Kasumi-1 (cell line): Measurements from ENCODE around the gene OXCT1.
"Not testable (repeated sequence)": the region's sequence is repeated elsewhere in the genome, so short reads cannot be mapped to it uniquely, and the experiment has no call there.

ENCODE experiments used
- DNase-seq, 2 experiments: peaks; one replicate each; lab custom pipeline; 2025; lab: John Stamatoyannopoulos, UW

OXCT1 gene

DNA sequence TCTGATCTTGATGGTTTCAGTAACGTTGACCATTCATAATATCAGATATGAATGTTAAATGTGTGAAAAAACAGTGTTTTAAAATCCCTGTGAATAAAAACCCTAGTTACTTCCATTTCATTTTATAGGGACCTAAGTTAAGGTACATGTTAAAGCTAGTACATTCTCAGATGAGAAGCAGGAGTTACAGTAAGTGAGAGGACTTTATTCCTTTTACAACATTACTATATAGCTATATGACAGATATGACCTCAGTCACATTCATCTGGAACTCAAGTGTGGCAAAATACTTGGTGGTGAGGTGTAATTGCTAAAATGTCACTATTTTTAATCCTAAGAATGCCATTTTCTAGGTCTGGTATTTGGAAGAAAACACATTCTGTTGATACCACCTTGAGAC lies 96.4 kb downstream of the OXCT1 start:
- DNase-seq = no peak

DNA sequence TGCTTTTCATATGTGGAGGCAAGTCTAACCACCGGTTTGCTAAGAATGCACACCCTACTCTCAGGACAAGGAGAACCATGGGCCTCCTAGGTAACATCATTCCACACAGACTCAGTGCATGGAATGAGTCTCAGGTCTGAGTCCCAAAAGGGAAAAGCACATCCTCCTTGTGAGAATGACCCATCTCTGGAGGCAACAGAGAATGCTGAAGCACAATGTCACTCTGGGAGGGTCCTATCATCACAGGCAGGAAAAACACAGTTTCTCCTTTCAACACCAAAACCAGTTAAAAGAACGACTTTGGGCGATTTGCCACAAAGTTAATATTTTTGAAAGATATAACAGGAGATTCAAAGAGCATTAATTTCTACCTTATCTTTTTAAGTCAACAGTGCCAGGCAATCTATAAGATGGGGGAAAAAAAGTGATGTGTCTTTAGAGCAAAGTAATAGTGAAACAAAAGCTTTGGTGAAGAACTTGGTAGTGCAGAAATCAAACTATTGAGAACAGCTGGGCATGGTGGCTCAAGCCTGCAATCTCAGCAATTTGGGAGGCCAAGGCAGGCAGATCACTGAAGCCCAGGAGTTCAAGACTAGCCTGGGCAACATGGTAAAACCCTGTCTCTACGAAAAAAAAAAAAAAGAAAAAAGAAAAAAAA lies 97.3 kb downstream of the OXCT1 start:
- no peak for DNase-seq

DNA sequence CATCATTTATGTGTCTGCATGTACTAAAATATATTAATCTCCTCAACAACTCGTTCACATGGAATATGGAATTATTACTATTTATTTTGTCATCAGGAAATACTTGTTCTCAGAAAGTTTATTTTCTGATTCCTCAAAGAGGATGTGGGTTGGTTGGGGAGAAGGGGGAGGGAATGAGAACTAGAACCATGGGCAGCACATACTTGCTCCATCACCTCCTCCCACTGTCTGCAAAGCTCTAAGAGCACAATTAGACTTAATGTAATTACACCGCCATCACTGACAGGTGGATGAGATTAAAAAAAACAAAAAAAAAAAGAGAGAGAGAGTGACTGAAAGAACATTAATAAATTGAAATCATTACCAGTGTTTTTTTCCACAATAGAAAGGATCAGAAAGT lies 98.2 kb downstream of the OXCT1 start:
- DNase-seq = no peak

DNA sequence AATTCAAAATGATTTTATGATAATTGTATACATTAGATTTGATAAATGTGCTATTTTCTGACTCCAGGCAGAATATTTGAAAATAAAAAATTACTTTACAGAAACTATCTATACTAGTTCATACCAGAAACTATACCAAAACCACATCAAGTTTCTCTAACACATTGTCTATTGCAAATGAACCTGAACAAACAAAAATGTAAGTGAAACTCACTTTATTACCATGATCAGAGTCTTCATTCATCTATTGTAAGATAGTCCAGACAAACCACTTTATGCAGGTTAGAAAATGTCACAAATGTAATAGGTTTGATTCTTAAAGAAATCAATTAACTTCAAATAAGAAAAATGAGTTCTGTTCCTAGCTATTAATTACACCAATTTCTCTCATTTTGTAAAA lies 99.4 kb downstream of the OXCT1 start:
- no peak for DNase-seq

DNA sequence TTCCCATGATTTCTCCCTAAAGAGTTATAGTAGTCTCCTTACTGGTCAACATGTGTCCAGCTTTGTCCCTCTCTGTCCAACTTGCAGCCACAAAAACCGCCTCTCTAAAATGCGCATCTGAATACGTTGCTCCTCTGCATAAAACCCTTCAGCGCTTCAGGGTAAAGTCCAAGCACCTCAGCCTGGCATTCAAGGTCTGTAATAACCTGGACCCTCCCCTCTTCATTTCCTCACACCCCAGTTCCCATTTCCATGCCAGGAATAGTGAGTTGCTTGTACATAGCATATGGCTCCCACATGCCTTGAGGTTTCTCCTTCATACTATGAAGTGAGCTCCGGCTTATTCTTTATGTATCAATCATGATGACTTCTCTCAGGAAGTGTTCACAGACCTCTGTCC lies 101.5 kb downstream of the OXCT1 start:
- no peak for DNase-seq

DNA sequence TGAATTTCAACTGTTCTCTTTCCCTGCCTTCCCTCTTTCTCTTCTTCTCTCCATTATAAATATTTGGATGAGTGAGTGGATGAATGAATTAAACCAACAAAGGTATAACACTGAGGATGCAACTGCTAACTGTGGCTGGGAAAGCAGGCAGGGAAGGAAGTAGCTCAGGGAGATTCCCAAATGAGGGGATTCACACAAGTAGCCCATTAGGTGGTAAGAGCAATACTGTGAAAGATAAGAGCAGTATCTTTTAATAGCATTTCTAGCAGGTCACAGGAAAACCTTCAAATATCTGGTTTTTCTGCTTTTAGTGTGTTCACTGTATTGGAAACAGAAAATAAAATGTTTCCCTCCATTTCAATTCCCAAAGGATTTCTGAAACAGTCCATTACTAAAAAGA lies 105.6 kb downstream of the OXCT1 start:
- DNase-seq = no peak

DNA sequence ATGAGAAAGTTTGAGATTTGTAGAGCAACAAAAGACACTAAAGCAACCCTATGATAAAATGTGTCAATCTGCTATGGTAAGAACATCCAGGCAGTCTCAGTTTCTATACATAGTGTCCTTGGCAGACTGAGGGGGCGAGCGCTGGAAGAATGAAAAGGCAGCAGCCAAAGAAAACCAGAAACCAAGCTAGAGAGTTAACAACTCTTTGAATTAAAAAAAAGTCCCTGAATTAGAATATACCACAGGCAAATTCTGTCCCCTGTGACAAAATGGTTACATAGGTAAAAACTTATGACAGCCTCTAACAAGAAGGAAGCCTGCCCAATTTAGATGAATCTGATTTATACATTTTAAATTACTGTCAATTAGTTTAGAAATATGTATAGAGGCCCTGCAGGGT lies 106.7 kb downstream of the OXCT1 start:
- DNase-seq = no peak

DNA sequence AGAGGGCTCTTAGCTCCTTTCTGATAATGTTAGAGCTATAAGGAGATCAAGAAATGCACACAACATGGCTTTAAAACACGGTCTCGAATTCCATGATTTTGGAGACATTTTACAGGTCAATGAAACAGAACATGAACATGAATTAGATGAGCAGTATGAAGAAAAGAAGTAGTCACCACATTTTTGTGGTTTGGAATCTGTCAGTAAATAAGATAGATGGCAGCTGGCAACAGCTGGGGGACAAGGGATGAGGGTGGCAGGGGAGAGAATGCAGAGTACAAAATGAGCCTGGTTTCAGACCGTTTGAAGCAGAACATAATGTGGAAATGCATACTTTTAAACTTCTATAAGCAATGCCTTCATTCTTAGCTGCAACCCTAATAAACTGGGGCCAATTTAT lies 107.1 kb downstream of the OXCT1 start:
- DNase-seq = no peak

DNA sequence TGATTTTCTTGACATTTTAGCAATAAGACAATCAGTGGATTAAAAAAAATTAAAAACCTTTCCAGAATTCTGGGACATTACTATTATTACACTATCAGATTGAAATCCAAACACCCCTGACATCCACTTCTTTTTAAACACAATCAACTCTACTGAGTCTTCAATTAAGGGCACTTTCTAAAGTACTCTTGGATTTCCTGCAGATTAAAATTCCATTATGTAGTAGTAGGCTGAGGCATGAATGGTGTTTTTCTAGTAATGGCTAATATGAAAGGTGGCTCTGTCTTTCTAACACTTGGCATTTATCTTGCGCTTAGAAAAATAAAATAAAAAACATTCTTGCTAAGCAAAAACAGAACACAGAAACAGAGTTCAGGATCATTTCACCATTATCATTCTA lies 107.8 kb downstream of the OXCT1 start:
- no peak for DNase-seq

DNA sequence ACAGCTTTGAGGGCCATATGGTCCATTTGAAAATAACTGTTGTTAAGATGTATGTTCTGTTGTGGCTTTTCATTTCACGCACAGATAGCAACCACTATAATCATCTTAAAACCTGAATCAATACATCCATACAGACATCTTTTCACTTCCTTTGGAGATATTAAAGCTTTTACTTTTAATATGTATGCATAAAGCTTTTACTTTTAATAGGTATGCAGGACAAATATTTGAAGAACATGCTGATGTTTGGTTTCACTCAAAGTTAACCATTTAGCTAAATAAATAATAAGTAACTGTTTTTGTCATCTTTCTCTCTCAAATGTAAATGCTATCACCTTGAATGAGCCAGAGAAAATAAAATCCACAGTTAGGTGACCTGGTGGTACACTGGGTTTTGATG lies 108.6 kb downstream of the OXCT1 start:
- no peak for DNase-seq

DNA sequence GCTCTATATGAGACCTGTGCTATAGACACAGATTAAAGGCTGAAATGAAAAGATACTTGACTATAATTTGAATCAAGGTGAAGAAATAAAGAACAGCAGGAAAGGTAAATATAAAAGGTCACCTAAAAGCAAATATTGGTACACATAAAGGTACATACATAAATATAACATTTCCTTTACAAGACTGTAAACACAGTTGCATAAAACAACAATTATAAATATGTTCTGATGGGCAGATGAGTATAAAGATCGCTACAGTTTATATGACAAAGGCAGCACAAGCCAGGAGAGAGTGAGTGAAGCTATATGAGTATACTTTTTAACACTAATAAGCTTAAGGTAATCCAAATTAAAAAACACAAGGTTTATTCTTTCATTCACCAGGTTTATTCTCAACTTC lies 114.5 kb downstream of the OXCT1 start:
- no peak for DNase-seq

DNA sequence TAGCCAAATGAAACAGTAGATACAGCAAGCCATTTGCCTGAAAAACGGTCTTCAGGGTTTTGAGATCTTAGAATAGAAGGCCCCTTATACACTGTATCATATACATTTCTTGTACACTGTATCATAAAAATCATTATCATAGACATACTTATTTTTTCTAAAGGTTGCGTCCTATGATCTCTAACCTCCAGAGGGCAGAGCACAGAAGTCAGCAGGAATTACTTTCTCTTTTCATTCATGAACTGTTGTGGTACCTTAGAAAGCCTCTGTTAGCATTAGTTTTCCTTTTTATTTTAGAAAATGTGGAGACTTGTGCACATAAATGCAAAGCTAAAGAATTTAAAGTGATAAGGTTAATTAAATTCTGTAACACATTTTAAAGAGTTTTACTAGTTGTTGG lies 115.4 kb downstream of the OXCT1 start:
- DNase-seq = peak; percentile 61 to 70

DNA sequence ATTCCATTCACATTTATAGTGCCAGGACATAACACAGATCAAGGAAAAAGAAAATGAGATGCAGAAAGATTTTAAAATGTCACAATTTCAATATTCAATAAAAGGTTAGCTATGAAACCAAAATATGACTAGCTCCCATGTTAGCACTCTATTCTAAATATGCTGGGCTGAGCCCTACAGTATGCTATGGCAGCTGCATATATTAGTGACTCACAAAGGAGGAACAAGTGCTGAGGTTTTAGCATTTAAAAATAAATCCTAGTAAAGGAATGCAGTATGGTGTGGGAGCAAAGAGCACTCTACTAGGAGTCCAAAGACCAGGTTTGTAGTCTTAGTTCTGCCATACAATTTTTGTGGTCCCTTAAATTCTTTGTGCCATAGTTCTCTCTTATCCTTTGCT lies 118.4 kb downstream of the OXCT1 start:
- no peak for DNase-seq

DNA sequence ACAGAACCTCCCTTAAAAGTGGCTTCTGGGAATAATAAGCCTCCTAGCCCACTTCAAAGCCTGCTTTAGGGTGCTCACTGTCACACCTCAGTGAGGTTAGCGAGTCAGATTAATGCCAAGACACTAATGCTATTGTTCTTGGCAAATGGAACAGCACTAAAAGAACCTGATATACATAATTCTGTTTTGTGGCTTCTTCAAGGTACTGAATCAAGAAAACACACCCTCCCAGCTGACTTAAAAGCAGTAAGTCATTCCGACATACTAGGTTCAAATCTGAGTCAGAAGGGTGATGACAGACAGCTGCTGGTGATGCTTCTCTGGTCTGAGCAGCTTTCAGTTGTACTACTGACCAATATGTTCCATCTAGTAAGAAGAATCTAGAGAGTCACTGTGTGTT lies 121.6 kb downstream of the OXCT1 start:
- DNase-seq = no peak

DNA sequence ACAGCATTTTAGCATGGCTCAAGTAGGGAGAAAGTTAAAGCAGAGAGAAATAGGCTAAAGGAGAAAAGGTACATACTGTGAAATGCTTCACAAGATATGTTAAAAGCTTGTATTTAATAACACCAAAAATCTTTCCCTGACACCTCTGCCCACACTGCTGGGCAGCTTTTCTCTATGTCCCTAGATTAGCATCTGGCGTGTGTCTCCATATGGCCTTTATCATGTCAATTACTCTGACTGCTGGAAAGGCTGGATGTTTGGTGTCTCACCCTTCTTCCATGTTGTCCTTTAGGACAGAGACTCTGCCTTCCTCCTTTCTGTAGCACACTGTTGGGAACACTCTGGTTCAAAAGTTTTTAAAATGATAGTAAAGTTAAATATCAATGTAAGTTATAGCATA lies 122.5 kb downstream of the OXCT1 start:
- no peak for DNase-seq

DNA sequence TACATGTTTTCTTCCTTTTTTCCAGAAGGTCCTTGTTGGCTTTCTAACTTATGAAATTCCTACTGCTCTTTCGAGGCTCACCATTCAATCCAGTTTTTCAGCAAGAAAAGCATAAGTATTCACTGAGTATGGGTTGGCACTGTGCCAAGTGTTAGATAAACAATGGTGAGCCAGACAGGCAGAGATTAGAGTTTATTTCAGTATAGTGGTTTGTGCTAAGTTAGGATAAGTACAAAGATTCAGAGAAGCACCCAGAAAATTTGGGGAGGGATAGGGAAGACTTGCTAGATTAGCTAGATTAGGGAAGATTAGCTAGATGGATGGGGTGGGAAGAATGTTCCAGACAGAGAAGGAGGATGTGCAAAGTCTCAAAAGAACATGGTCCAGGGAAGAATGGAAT lies 122.9 kb downstream of the OXCT1 start:
- DNase-seq = no peak

DNA sequence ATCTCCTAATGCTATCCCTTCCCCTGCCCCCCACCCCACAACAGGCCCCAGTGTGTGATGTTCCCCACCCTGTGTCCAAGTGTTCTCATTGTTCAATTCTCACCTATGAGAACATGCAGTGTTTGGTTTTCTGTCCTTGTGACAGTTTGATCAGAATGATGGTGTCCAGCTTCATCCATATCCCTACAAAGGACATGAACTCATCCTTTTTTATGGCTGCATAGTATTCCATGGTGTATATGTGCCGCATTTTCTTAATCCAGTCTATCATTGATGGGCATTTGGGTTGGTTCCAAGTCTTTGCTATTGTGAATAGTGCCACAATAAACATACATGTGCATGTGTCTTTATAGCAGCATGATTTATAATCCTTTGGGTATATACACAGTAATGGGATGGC lies 127.6 kb downstream of the OXCT1 start:
- not testable (repeated sequence) for DNase-seq

DNA sequence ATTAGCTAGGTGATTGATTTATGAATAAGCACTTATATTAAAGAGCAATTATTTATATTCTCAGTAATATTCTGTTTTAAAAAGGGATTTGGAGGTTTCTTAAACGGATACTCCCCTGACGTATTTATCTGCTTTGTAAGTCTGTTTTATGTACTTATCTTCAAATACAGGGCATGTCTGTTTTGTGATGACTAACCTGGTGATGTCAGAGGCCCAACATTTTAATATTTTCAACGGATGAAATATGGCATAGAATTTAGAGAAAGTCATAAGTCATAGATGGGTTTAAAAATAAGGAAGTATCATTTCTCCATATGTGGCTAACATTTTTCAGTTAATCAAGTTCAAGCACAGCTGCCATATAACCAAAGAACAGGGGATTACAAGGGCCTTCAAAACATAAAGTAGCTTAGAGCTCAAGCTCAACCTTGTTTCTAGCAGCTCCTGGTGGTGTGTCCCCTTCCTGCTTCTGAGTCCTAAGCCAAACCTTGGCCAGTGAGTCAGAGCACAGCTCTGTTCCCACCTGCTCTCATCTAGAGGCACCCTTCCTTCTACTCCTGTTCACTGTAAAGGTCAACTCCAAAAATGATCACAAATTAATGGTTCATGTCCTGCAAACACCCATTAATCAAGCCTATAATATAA lies 131.4 kb downstream of the OXCT1 start:
- DNase-seq = no peak

DNA sequence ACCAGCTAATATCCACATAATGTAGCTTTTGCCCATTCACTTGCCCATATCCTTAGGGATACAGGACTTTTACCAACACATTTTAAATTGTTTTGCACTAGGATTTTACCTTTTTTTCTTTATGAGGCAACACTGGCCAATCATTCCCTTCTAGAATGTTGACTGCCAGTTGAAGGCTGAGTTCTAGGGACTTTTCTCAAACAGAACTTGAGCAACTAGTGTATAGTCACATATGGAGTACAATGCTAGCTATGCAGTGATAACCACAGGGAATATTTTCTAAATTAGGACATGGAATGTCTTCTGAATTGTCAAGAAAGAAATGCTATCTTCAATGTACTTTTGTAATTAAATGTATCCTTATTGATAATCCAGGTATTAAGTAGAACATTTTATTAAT lies 133.6 kb downstream of the OXCT1 start:
- no peak for DNase-seq

DNA sequence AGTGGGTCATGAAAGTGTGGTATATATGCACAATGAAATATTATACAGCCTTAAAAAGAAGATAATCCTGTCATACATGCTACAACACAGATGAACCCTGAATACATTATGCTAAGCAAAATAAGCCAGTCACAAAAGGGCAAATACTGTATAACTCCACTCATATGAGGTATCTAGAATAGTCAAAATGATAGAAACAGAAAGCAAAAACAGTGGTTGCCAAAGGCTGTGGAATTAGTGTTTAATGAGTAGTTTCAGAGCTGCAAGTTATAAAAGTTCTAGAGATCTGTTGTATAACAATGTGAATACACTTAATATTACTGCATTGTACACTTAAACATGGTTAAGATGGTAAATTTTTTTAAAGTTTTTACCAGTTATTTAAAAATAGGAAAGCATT lies 135.0 kb downstream of the OXCT1 start:
- no peak for DNase-seq

DNA sequence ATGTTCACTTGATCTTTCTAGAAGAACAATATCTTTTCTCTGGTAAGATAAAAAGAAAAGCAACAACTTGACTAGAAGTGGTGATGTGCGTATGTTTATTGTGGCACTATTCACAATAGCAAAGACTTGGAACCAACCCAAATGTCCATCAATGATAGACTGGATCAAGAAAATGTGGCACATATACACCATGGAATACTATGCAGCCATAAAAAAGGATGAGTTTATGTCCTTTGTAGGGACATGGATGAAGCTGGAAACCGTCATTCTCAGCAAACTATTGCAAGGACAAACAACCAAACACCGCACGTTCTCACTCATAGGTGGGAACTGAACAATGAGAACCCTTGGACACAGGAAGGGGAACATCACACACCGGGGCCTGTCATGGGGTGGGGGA lies 140.8 kb downstream of the OXCT1 start:
- DNase-seq = not testable (repeated sequence)

DNA sequence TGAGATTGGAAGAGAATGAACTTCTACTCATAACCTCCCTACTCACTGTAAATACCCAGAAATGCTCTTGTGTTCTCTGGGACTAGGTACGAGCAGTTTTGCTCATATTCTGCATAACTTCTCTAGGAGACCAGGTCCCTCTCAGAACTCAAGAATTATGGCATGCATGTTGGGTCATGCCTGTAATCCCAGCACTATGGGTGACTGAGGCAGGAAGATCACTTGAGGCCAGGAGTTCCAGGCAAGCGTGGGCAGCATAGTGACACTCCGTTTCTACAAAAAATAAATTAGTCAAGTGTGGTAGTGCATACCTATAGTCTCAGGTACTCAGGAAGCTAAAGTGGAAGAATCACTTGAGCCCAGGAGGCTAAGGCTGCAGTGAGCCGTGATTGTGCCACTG lies 141.9 kb downstream of the OXCT1 start:
- DNase-seq = no peak

DNA sequence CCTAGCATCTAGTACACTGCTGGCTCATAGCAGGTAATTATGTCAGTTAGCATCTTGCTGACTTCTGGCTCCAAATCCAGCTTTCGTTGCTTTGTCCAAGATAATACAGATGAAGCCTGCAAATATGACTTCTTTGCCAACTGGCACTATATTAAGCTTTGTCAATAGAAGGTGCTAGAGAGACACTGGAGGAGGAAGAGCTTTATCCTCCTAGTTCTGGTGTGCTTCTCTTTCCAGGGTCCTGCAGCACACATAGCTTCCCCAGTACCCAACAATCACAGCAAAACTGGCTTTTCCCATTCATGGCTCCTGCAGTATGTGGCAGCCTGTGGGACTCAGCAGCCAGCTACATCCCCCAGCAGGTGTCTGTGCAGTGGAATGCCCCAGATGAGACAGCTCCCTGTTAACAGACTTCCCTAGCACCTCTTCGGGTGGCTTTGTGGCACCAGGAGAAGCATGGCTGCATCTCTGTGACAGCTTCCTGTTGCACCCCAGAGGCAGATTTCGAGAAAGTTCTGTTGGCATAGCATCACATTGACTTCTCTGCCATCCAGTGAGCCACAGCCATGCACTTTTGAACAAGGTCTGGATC lies 147.8 kb downstream of the OXCT1 start:
- DNase-seq = peak; percentile 8 to 17

DNA sequence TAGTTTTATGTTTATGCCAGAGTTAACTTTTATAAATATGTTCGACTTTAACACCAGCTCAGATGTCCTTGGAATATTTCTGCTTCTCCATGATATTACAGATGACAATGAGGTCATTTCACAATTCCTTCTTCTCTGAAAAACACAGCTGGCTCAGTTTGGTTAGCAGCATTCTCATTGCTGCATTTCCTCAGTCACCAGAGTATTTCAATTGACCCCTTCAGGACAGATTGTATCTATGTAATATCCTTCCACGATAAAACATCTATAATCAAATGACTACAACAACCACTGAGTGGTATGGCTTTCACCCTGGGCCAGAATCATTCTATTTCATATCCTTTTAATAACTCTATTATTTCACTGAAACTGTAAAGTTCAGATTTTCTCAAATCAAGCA lies 148.7 kb downstream of the OXCT1 start:
- no peak for DNase-seq
